Left renal cortex interstitium (tissue), 4 donors: ENCODE data around the gene LRRC8B. TPM values are rescaled to one million over a fixed set of nuclear protein-coding genes. Genes with fewer than 3 reads are reported as not detected.
"Not testable (repeated sequence)": the region's sequence is repeated elsewhere in the genome, so short reads cannot be mapped to it uniquely, and the experiment has no call there.

Experiments used
- DNase-seq, 4 donors: peaks; one replicate each; pipeline ENCODE4 v3.0.0-alpha.2; 2013; ENCODE audit warnings: low read depth in 4 of 4, low spot score in 2 of 4, missing footprints in 1 of 4
- polyA plus RNA-seq, 4 donors: library from polyadenylated mRNA; unstranded; fragments of 120-200 nt; gene quantifications; one replicate each; pipeline ENCODE4 v1.2.1, GENCODE V29; 2013; ENCODE audit not compliant: insufficient read length in 4 of 4

LRRC8B gene
- polyA plus RNA-seq, 4 donors: 8.2 to 9.3 (median 8.7) TPM

- peak; percentile 42 to 64 (median 52) for DNase-seq
These were observed 859 bp upstream of the LRRC8B start for GRCh38 chr1:89523572-89524368.

- DNase-seq: peak in 3 of 4 donors; percentile 32 to 45 (median 41)
These were observed 683 bp downstream of the LRRC8B start for GRCh38 chr1:89525169-89525855.

- no peak for DNase-seq
These were observed 2.6 kb downstream of the LRRC8B start for GRCh38 chr1:89527256-89527655.

DNA sequence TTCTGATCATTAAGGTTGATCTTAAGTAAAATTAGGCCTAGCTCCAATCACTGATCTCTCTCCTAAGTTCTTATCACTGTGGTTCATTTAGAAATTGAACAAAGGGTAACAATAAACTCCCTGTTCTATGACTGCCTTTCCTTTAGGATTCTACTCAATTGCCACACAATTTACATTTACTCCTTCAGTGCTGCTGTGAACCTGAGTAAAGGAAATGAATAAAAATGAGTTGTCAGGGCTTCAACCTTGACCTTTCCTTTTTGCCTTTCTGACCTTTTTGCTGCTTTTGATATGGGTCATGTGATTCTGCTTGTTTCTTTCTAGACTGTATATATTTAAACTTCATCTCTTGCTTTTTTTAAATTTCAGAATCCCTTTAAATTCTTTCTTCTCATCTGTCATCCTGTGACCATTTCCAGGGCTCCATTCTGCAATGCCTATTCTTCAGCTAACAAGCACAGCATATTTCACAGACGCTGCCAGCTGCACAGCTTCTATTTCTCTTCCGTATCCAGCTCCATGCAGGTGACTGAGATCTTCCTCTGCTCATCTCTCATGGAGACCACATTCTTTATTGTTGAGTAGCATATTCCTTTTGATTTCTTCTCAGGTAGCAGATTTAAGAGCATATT lies 3.2 kb downstream of the LRRC8B start:
- DNase-seq: no peak

DNA sequence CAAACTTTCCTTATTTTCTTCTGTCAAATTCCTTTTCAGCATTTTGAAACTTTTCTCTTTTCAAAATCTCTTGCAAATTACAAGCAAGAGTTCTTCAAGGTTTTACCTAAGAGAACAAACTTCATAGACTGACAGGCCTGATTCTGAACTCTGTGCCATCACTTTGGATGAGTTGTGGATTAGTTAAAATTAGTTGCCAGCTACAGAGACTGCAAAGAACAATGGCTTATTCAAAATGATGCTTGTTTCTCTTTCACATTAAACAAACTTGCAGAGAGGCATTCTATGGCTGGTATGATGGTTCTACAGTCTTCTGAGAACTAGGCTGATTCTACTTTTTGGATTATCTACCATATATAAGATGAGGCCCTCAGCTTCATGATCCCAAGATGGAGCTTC lies 3.8 kb downstream of the LRRC8B start:
- no peak for DNase-seq

- DNase-seq: no peak
These were observed 4.6 kb downstream of the LRRC8B start for GRCh38 chr1:89529196-89529595.

DNA sequence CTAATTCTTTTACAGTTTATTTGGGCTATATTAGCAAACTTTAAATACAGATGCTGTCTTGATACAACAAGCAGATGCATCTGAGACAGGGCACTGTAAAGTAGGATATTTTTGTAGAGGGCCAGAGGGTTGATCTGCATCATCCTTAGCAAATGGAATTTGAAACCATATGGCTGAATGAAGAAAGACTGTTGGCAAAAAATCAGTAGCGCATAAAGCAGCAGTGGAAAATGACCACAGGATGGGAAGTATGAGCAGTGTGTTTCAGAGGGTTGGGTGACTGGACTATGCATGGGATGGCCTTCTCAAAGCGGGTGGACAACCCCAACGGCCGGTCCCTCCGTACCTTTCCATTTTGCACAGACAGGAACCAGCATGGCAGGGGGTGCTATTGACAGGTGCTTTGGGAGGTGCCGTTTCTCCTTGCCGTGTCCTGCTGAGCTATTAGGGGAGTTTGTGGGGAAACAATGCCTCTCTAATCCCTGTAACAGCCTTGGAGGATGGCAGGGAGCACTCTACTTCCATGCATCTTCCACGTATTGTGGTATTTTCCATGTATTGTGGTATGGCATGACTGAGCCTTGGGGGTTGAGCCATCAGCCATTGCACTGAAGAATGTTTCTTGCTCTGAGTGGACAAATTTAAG lies 5.9 kb downstream of the LRRC8B start:
- no peak for DNase-seq

DNA sequence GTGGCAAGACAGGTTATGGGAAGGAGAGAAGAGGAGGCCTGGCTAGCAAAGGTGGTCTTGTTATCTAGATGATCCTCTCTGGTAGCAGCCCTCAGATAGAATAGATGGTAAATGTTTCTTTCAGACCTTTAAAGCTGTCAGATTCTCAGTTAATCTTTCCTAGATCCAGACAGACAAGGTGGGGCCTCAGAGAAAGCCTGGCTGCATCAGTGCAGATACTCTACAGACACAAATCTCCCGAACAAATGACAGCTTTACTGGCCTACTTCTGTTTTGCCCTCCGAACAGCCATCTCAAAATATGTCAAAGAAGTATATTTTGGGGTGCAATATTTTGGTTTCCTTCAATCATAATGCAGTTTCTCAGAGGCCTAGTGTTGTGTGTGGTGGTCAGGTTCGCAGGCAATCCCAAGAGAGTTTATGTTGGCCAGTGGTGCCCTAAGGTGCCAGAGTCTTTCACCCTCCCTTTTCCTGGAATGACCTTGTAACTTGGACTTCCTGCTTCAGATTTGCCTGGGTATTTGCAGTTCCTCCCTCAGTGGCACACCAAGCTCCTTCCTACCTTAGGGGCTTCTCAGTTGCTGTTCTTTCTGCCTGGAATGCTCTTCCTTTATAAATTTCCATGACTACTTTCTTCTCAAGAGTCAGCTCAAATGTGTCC lies 7.0 kb downstream of the LRRC8B start:
- no peak for DNase-seq

- no peak for DNase-seq
These were observed 7.6 kb downstream of the LRRC8B start for GRCh38 chr1:89532228-89532627.

GRCh38 chr1:89532866-89533265 lies 8.2 kb downstream of the LRRC8B start:
- DNase-seq: no peak

GRCh38 chr1:89535537-89535936 lies 10.9 kb downstream of the LRRC8B start:
- DNase-seq: no peak

- DNase-seq: no peak
These were observed 12.1 kb downstream of the LRRC8B start for GRCh38 chr1:89536555-89537341.

GRCh38 chr1:89538361-89538760 lies 13.7 kb downstream of the LRRC8B start:
- no peak for DNase-seq

DNA sequence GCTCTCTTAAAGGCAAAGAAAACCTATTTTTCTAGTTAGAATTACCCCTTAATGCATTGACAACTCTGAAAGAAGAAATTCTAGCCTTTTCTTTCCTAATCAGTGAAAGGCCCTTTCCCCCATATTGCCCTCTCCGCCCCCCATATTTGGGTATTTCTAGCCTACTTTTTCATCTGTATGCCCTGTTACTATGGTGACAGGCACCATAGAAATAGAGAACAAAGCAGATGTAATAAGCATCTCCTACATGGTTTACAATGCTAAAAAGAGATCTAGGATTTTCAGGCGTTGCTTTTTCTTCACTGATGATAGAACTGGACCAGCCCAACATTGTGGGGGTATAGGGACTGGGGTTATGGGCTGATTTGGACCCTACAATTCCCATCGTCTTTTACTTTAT lies 14.5 kb downstream of the LRRC8B start:
- no peak for DNase-seq

DNA sequence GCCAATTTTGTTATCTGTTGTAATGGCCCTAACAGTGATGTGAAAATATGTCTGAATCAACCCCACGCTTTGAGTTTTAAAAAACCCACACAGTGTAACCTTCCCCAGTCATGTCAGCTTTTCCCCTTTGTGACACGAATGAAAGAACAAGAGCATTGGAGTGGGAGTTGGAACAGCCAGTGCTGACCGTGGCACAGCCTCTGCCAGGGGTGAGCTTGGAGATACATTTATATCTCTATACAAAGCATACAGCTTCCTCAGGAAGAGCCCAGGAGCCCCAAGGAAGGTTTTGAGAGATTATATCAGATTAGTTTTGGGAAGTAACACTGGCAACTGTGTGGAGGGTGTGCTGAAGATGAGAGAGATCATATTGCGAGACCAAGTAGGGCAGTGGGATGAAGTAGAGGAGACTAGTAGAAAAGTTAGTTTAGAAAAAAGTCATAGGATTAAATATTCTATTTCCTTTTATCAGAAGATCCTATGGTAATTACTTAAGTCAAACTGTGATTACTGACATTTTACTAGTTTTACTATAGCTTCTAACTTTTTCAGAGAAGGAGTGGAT lies 15.9 kb downstream of the LRRC8B start:
- DNase-seq: no peak

DNA sequence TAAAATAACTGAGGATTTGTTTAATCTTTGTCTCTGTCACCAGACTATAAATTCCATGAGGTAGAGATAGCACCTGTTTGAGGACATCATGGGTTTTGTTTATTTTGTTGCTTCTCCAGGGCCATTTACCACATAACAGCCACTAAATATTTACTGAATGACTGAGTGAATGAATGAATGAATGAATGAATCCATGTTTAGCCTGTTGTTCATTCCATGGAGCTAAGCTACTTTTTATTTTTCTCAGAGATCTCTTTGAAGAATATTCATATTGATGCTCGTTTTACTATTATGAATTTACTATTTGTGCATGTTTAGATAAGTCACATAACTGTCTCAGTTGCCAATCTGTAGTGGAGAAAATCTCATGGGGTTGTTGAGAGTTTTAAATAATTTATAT lies 17.7 kb downstream of the LRRC8B start:
- DNase-seq: no peak

- not testable (repeated sequence) for DNase-seq
These were observed 19.0 kb downstream of the LRRC8B start for GRCh38 chr1:89543632-89544031.

DNA sequence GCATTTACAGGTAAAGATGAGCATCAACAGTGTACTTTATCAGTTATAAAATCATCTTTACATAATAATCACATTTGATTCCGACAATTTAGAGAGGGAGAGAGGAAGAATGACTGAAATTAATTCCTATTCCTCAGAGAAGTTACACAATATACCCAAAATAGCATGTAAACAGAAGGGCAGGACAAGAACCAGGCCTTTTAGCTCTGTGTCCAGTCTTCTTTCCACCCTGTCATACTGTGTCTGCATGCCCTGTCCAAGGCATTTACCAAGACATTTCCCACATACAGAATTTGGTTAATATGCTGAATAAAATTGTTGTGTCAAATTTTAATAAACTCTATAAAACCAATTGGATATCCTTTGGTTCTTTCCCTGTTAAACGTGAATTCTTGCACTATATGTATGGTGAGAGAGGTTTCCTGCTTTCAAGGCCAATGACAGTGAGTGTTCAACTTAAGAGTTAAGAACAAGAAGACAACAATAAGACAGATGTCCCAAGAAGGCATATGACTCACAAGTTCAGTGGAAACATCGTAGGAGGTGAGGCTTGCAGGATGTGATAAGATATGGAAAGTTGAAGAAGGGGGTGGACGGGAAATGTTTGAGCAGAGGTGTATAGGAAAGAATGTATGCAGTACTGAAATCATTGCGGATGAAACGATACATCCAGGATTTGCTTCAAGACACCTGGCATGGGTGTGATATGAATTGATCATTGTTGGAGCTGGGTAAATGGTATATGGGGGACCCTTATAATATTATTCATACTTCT lies 20.8 kb downstream of the LRRC8B start:
- DNase-seq: no peak
